ENCODE results near the gene KRT75. TPM values are rescaled to one million over a fixed set of nuclear protein-coding genes. Genes with fewer than 3 reads are reported as not detected.

Gene KRT75
- polyA plus RNA-seq, 1 experiment, result not detected

DNA sequence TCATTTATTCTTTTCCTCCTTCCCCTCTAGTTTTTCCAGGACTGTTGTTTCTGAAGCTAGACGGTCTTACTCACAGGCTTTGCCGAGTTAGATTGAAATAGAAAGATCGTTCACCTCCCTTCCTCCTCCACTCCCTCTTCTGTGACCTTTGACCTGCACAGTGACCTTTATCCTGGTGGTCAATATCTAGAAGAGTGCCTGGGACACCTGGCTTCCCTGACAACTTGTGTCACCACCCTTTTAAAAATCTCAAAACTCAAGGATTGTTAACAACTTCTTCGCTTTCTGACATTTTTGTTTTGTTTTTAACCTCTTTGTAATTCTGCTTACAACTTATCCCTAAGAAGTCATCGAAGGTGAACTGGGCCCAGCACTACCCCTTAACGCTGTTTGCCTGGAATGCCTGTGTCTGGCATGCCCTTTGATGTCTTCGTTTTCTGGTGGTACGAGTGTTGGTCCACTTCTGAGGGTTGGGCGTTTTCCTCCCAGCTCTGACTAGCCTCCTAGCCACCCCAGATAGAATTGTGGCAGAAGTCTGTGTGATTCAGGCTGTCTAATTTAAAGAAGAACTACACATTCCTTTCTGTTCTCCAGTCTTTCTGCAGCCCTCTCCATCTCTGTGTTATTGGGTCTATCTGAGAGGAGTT, 2.8 kb upstream of the KRT75 start:
- Histone ChIP-seq H3K36me3 (ENCODE audit: control insufficient read depth, insufficient read depth, low read length) (no peaks in the 10 kb centered on the region), H3K27me3 (ENCODE audit: control insufficient read depth, insufficient read depth, low read length) (peaks cover 4% of the 10 kb centered on the region), H3K4me3 (ENCODE audit: low read depth, low read length) (no peak overlapping the region)
- ChIA-PET CTCF (no interaction called here), POLR2A (no interaction called here)
- TF ChIP-seq, protein P1, sequence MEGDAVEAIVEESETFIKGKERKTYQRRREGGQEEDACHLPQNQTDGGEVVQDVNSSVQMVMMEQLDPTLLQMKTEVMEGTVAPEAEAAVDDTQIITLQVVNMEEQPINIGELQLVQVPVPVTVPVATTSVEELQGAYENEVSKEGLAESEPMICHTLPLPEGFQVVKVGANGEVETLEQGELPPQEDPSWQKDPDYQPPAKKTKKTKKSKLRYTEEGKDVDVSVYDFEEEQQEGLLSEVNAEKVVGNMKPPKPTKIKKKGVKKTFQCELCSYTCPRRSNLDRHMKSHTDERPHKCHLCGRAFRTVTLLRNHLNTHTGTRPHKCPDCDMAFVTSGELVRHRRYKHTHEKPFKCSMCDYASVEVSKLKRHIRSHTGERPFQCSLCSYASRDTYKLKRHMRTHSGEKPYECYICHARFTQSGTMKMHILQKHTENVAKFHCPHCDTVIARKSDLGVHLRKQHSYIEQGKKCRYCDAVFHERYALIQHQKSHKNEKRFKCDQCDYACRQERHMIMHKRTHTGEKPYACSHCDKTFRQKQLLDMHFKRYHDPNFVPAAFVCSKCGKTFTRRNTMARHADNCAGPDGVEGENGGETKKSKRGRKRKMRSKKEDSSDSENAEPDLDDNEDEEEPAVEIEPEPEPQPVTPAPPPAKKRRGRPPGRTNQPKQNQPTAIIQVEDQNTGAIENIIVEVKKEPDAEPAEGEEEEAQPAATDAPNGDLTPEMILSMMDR (IDR thresholded peaks at IDR 0.05; ENCODE audit: insufficient read depth, low read depth, low read length), result no peak
- no peak for DNase-seq (ENCODE audit: low read depth)

DNA sequence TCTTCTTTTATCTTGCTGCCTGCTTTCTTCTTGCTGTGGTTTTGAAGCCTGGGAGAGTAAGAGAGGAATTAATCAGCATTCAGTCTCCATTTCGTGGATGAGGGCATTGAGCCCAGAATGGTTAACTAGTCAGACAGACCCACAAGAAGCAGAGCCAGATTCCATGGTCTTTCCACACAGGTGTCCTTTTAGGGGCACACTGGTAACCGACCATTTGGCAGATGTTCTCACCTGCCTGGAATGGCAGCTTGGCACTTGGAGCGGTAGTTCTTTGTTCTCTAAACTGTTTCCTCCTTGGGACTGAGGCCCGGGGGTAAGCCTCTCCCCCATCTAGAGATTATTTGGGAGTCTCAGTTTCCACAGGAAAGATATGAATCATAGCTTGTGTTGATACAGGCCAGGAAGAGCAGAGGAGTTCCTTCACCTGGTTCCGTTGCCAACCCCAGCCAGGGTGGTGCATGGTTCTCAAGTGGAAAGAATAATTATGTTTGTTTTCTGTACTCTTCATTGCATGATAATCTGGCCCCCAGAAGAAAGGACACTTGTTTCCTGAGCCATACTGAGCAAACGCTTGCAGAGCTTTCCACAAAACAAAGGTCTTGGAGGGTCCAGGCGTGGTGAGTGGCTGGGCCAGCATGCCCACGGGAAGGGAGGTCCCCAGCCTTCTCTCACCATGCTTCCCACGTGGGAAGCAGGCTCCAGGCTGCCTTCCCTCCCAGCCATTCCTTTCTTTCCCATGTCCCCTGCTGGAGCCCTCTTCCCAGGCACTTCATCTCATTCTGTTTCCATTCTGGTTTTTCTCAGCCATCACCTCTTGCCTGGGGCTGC, 2.0 kb upstream of the KRT75 start:
- no peak for DNase-seq (ENCODE audit: low read depth)
- Histone ChIP-seq H3K27me3 (ENCODE audit: control insufficient read depth, insufficient read depth, low read length) (peaks cover 7% of the 10 kb centered on the region), H3K36me3 (ENCODE audit: control insufficient read depth, insufficient read depth, low read length) (no peaks in the 10 kb centered on the region), H3K4me3 (ENCODE audit: low read depth, low read length) (no peak overlapping the region)
- CTCF ChIA-PET, result no interaction called here
- TF ChIP-seq, protein P1 (IDR thresholded peaks at IDR 0.05; ENCODE audit: insufficient read depth, low read depth, low read length), result no peak
- POLR2A ChIA-PET, result no interaction called here

DNA sequence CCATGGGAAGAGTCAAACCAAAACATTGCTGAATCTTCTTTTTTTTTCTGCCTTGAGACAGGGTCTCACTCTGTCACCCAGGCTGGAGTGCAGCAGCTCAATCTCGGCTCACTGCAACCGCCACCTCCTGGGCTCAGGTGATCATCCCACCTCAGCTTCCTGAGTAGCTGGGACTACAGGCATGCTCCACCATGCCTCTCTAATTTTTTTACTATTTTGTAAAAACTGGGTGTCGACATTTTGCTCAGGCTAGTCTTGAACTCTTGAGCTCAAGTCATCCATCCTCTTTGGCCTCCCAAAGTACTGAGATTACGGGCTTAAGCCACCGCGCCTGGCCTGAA, 1.5 kb upstream of the KRT75 start:
- no peaks in the 10 kb centered on the region for H3K36me3 ChIP-seq (ENCODE audit: control insufficient read depth, insufficient read depth, low read length)
- DNase-seq (ENCODE audit: low read depth), result no peak
- peaks cover 10% of the 10 kb centered on the region for H3K27me3 ChIP-seq (ENCODE audit: control insufficient read depth, insufficient read depth, low read length)
- CTCF ChIA-PET, result no interaction called here
- TF ChIP-seq, protein P1 (IDR thresholded peaks at IDR 0.05; ENCODE audit: insufficient read depth, low read depth, low read length), result no peak
- POLR2A ChIA-PET, result no interaction called here
- no peak overlapping the region for H3K4me3 ChIP-seq (ENCODE audit: low read depth, low read length)

DNA sequence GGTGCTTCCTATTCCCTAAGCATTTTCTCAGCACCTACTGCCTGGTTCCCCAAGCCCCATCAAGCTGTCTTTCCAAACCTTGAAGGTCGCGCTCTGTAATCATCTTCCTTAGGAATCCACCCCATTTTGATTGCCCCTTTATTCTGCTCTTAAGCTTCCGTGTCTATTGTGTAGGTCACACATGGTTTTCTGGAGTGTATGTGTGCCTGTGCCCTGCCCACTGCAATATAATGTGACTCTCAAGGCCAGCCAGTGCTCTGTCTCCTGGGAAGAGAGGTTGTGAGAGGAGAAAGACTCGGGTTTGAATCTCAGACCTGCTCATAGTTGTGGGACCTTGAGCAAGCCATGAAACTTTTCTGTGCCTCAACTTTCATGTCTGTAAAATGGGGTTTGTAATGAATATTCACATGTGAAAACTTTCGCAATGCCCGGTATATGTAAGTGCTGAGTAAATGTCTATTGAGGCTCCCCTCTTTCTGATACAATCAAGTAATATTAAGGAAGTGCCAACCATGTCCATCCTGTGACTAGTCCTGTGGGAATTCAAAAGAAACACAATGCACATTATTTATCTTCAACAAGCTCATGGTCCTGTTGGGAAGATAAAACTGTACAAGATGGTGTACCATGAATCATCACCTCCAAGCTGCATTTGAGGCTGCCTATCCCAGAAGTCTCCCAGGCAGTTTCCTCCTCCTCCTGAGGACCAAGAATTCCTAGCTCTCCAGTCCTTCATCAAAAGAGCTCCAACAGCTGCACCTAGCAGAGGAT, 774 bp upstream of the KRT75 start:
- no peak for DNase-seq (ENCODE audit: low read depth)
- CTCF ChIA-PET, result interaction anchor here (0.9 to 1.1 kb wide), 2 partner anchors 9 to 62 kb away, joined by 3 to 5 read pairs; no protein-coding TSS in a partner anchor
- POLR2A ChIA-PET, result no interaction called here

More for the DNA sequence above, 774 bp upstream of the KRT75 start:
- Histone ChIP-seq H3K4me3 (ENCODE audit: low read depth, low read length) (no peak overlapping the region), H3K27me3 (ENCODE audit: control insufficient read depth, insufficient read depth, low read length) (peaks cover 15% of the 10 kb centered on the region), H3K36me3 (ENCODE audit: control insufficient read depth, insufficient read depth, low read length) (no peaks in the 10 kb centered on the region)
- TF ChIP-seq, protein P1 (IDR thresholded peaks at IDR 0.05; ENCODE audit: insufficient read depth, low read depth, low read length), result no peak
